ENCODE measurements around the gene REXO2. TPM values are rescaled to one million over a fixed set of nuclear protein-coding genes. Genes with fewer than 3 reads are reported as not detected.

The REXO2 gene
- total and polyA plus RNA-seq, 7 donors, result 44.1 to 77.4 (median 67.5) TPM

DNA sequence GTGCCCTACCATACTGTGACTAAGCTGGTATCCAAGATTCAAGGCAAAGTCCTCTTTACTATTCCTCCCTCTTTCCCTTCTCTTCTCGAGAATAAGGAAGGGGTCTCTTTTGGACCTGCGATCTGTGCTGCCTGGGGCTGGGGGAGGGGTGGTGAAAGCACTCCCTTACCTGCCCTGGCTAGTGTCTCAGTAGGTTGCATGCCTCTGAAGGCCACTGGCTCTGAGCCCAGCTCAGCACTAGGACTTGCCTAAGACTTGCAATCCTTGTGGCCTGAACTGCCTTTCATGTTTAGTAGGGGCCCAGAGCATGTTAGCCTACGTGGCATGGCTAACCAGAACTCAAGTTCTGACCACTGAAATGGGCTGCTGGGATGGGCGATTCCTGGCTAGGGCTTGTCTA, 13.0 kb upstream of the REXO2 start:
- DNase-seq (no peak), ATAC-seq (no peak)
- H3K36me3 ChIP-seq (ENCODE audit: insufficient read depth in 1 of 2, low read depth in 1 of 2), result no peaks in the 10 kb centered on the region
- WGBS, 3 donors, result 91 to 100% (median 93%) methylated on average over 4 of the region's 4 CpGs
- no peaks in the 10 kb centered on the region for H3K4me1 ChIP-seq
- no peak overlapping the region for H3K4me3 ChIP-seq
- no peak overlapping the region for H3K27ac ChIP-seq
- TF ChIP-seq, protein P1, sequence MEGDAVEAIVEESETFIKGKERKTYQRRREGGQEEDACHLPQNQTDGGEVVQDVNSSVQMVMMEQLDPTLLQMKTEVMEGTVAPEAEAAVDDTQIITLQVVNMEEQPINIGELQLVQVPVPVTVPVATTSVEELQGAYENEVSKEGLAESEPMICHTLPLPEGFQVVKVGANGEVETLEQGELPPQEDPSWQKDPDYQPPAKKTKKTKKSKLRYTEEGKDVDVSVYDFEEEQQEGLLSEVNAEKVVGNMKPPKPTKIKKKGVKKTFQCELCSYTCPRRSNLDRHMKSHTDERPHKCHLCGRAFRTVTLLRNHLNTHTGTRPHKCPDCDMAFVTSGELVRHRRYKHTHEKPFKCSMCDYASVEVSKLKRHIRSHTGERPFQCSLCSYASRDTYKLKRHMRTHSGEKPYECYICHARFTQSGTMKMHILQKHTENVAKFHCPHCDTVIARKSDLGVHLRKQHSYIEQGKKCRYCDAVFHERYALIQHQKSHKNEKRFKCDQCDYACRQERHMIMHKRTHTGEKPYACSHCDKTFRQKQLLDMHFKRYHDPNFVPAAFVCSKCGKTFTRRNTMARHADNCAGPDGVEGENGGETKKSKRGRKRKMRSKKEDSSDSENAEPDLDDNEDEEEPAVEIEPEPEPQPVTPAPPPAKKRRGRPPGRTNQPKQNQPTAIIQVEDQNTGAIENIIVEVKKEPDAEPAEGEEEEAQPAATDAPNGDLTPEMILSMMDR (IDR thresholded peaks at IDR 0.05), result no peak
- intact Hi-C loops (cut with DNase I), result no loop called here
- no peaks in the 10 kb centered on the region for H3K27me3 ChIP-seq (ENCODE audit: insufficient read depth in 3 of 3, low read length in 2 of 3)
- H3K9me3 ChIP-seq, result no peaks in the 10 kb centered on the region

DNA sequence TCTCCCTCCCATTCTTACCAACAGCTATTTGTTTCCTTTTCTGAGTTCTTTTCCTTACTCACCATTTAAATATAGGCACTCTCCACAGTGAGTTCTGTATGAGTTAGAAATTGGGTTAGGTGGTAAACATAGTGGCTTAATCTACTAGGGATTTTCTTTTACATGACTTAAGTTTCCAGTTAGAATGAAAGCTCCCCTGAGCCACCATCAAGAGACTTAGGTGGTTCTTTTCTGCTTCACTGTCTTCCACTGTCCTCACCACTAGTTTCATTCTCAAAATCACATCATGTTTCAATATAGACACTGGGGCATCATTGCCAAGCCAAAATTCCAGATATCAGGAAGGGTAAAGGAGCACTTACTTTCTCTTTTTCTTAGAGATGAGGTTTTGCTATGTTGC, 9.0 kb upstream of the REXO2 start:
- H3K27ac ChIP-seq, result no peak overlapping the region
- intact Hi-C loops (cut with DNase I), result no loop called here
- DNase-seq (no peak), ATAC-seq (no peak)
- no peaks in the 10 kb centered on the region for H3K9me3 ChIP-seq
- no peaks in the 10 kb centered on the region for H3K4me1 ChIP-seq
- H3K36me3 ChIP-seq (ENCODE audit: insufficient read depth in 1 of 2, low read depth in 1 of 2), result no peaks in the 10 kb centered on the region
- TF ChIP-seq, protein P1 (IDR thresholded peaks at IDR 0.05), result no peak
- no peaks in the 10 kb centered on the region for H3K27me3 ChIP-seq (ENCODE audit: insufficient read depth in 3 of 3, low read length in 2 of 3)
- H3K4me3 ChIP-seq, result no peak overlapping the region

DNA sequence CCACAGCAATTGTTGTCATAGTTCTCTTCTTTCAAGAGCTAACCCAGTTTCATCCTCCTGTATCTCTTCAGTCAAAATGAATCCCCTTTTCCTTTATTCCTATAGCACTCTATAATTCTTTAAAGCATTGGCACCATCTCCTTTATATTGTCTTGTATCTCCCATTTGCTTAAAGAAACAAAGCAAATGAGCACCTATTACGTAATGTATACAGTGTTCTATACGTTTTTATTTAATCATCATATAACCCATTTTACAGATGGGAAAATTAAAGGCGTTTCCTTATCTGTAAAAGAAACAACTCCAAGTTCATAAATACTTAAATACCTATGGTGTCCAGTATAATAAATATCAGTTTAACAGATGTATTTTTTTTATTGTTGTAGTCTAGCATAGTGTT, 6.4 kb upstream of the REXO2 start:
- Histone ChIP-seq H3K36me3 (ENCODE audit: insufficient read depth in 1 of 2, low read depth in 1 of 2) (no peaks in the 10 kb centered on the region), H3K4me3 (no peak overlapping the region), H3K9me3 (no peaks in the 10 kb centered on the region), H3K27ac (no peak overlapping the region), H3K4me1 (no peaks in the 10 kb centered on the region), H3K27me3 (ENCODE audit: insufficient read depth in 3 of 3, low read length in 2 of 3) (no peaks in the 10 kb centered on the region)
- ATAC-seq, result no peak
- 94 to 96% (median 94%) methylated on average over 3 of the region's 3 CpGs for WGBS, 3 donors
- TF ChIP-seq, protein P1 (IDR thresholded peaks at IDR 0.05), result no peak
- no peak for DNase-seq
- intact Hi-C loops (cut with DNase I), result no loop called here

DNA sequence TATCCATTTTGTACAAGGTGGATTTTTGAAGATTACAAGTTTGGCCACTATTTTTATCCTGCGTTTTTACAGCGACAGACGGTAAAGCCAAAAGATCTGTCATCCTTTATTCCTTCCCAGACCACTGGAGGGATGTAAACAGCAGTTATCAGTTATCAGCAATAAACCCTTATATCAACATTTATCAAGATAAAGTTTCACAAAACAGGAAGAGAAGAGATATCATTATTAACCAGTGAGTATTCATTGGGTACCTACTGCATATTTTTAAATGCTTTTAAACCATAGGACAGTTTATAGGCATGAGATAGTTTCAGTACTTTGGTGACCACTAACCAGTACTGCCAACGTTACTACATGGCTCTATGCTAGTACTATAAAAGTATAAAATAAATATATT, 5.9 kb upstream of the REXO2 start:
- intact Hi-C loops (cut with DNase I), result no loop called here
- Histone ChIP-seq H3K27ac (no peak overlapping the region), H3K27me3 (ENCODE audit: insufficient read depth in 3 of 3, low read length in 2 of 3) (no peaks in the 10 kb centered on the region), H3K4me3 (no peak overlapping the region), H3K4me1 (peaks cover 3% of the 10 kb centered on the region), H3K9me3 (no peaks in the 10 kb centered on the region), H3K36me3 (ENCODE audit: insufficient read depth in 1 of 2, low read depth in 1 of 2) (no peaks in the 10 kb centered on the region)
- WGBS, 3 donors, result 70 to 86% (median 84%) methylated on average over 4 of the region's 4 CpGs
- no peak for ATAC-seq
- TF ChIP-seq, protein P1 (IDR thresholded peaks at IDR 0.05), result no peak
- DNase-seq, result no peak

DNA sequence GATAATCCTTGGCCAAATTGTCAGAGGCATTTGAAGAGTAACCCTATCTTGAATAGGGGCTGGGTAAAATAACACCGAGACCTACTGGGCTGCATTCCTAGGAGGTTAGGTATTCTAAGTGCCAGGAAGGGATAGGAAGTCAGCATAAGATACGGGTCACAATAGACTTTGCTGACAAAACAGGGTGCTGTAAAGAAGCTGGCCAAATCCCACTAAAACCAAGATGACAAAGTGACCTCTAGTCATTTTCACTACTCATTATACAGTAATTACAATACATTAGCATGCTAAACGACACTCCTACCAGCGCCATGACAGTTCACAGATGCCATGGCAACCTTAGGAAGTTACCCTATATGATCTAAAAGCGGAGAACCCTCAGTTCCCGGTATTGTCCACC, 964 bp upstream of the REXO2 start:
- intact Hi-C loops (cut with DNase I), result loop anchor here in 1 of 2 donors (5.0 kb wide), 1 partner anchor 36 kb away; the partner anchor contains the start of genes C11orf71 and RBM7
- no peaks in the 10 kb centered on the region for H3K36me3 ChIP-seq (ENCODE audit: insufficient read depth in 1 of 2, low read depth in 1 of 2)
- H3K4me1 ChIP-seq, result peaks cover 23% of the 10 kb centered on the region
- ATAC-seq (no peak), DNase-seq (no peak)
- H3K27ac ChIP-seq, result no peak overlapping the region
- TF ChIP-seq, protein P1 (IDR thresholded peaks at IDR 0.05), result no peak
- H3K4me3 ChIP-seq, result no peak overlapping the region
- no peaks in the 10 kb centered on the region for H3K9me3 ChIP-seq
- WGBS, 3 donors, result 66 to 73% (median 72%) methylated on average over 6 of the region's 6 CpGs
- no peaks in the 10 kb centered on the region for H3K27me3 ChIP-seq (ENCODE audit: insufficient read depth in 3 of 3, low read length in 2 of 3)

Data from psoas muscle (tissue), 8 donors.